ENCODE measurements around the gene ROCK2.
A peak's percentile ranks its signal among the peaks of the same experiment; 100 is the strongest.
"Not testable (repeated sequence)": the region's sequence is repeated elsewhere in the genome, so short reads cannot be mapped to it uniquely, and the experiment has no call there.

Gene ROCK2

DNA sequence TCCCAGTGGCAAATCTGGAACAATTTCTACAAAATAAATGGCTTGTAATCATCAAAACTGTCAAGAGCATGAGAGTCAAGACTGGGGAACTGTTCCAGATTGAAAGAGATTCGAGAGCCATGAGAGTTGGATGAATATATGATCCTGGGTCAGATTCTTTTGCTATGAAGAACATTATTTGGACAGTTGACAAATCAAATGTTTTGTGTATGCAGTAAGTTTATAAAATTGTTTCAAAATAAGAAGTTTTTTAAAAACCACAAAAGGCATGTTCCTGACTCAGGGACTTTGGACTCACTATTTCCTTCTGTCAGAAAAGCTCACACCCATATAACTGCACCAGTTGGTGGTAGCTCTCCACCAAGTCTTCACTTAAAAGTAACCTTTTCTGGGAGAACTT is 38.5 kb downstream of the ROCK2 start:
- peak; percentile 79 for DNase-seq

DNA sequence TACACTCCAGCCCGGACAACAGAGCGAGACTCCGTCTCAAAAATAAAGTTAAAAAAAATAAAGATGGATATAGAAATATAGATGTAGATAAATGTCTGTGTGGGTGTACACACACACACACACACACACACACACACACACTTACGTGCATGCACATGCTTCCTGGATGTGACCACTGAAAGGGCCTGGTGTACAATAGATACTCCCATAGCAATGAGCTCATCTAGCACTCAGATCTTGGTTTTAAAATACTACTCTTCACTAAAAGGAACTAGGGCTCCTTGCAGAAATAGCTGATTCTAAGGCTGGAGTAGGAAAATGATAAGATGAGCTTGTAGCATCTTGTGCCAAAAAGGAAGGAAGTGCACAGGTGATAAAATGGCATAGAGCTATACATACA is 39.1 kb downstream of the ROCK2 start:
- peak; percentile 37 for DNase-seq

DNA sequence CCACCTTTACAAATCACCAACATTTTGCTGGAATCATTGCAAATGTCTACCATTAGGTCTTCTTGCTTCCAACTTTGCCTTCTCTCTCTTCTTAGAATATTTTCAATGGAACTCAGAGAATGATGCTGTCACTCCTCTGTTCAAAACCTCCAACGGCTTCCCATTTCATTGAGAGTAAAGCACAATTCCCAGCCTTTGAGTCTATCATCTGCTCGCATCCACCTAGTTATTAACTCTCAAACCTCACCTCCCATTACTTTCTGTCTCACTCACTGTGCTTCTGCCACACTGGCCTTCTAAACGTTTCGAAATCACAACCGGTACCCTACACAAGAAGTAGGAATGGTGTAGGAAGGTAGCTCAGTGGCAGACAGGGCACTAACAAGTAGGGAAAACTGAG is 40.0 kb downstream of the ROCK2 start:
- no peak for DNase-seq

DNA sequence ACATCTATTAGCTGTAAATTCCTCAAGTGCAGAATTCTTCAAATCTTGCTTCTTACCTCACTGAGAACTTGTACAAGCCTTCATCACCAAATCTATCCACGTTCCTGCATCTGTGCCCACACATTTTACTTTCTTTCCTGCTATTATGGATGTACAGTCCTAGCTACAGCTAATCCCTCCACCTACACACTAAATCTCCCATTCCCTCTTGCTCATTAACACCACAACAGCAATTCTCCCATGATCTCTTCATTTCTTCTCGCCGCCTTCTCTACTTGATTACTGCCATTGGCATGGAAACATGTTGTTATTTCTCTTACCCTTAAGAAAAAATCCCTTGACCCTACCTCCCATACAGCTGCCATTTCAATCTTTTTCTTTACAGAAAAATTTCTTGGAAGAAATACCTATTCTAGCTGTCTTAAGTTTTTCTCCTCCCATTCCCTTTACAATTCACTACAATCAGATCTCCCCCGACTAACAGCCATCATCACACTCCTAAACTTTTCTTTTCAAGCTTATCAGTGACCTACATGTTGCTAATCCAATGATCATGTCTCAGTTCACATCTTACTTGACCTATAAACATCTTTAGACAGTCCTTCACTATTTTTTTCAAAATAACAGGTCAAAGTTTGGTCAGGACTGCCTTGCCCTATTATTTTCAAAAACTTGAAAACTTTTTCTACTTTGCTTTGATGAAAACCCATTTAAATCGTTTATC is 41.0 kb downstream of the ROCK2 start:
- DNase-seq: no peak

DNA sequence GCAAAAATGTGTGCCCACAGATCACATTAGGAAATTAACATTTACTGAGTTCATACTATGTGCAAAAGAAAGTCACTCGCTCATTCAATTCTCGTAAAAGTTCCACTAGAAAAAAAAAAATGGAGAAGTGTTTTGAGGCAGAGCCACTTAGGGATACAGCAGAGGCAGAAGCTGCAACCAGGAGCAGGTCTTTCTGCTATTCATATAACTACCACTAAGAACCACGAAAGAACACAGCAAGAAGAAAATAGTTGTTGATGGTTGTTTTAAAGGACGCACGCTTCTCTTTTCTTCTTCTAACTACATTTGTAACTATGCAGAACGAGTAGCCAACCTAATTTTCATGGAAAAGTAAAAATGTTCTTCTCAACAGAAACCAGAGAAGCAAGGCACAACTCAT is 45.0 kb downstream of the ROCK2 start:
- DNase-seq: no peak

DNA sequence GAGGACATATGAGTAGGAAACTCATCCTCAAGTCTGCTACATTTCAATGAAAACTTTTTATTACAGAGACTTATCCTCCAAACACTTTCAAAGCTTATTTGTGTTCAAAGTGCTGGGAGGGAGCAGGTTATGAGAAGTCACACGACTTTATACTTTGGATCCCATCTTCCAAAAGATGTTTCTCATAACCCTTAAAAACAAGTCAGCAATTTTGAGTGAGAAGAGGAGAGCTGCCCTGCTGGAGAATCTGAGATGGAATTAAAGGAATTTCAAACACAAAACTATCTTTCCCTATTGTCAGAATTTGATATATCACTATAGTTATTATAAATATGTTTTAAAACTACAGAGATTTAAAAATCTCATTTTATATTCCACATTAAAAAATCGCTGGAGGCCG is 45.8 kb downstream of the ROCK2 start:
- DNase-seq: no peak

DNA sequence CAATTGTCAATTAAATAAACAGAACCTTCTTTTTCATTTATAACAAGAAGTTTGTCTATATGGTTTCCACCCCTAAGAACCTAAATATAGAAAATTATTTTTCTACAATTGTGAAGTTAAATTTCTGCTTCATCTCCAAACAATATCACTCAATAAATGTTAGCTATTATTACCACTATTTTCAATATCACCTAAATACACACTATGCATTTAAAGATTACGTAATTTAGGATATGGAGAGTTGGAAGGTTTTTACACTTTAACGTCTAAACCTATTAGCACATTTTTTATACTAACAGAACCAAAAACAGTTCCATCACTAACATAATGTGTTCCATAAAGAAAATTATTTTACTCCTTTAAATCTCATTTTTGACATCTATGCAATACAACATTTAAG is 48.0 kb downstream of the ROCK2 start:
- DNase-seq: no peak

DNA sequence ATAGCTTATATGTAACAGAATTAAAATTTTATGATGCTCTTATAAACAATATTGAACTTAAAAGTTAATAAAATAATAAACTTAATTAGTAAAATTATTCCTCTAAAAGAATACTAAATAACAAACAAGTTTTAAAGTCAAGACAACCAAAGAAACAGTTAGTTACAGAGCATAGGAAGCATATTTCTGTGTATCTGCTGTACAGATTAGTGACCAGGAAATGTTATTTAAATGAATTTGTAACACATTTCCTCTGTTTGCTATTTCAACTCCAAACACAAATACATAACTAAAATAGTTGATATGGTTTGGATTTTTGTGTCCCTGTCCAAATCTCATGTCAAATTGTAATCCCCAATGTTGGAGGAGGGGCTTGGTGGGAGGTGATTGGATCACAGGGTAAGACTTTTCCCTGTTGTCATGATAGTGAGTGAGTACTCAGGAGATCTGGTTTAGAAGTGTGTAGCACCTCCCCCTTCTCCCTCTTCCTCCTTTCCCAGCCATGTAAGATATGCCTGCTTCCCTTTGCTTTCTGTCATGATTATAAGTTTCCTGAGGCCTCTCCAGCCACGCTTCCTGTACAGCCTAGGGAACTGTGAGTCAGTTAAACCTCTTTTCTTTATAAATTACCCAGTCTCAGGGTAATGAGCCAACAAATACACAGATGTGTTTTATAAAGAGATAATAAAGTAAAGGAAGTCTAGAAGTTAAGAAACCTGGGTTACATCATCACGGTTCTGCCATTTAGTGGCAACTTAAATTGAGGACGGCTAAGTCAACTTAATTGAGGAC is 51.8 kb downstream of the ROCK2 start:
- DNase-seq: peak; percentile 12

DNA sequence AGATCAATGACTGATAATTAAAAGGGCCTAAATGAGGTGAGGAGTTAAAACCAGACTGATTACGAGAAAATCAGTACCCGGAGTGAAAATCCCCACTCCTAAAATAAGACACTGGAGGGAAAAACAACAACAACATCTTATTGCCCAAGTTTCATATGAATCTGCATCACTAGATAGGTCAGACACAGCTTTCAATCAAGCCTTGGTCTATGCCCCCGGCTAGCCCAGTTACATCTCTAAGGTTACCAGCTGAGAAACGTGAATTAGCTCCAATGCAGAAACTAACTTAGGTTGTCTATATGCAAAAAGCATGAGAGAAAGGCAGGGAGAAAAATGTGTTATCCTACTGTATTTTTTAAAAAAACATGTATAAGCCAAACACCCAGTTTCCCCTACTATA is 53.7 kb downstream of the ROCK2 start:
- no peak for DNase-seq

DNA sequence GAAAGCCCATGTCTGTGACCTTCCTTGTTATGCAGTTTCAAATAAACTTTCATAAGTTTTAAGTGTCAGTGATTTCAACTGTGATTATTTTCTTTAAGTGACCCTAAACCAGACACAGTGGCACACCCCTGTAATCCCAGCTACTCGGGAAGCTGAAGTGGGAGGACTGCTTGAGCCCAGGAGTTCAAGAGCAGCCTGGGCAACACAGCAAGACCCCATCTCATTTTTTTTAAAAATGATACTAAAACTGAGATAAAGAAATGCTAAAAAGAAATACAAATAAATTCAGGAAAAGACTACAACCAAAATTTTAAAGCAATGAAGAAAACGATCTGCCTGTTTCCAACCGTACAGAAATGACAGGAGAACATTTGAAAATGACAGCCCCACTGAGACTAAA is 54.2 kb downstream of the ROCK2 start:
- no peak for DNase-seq

DNA sequence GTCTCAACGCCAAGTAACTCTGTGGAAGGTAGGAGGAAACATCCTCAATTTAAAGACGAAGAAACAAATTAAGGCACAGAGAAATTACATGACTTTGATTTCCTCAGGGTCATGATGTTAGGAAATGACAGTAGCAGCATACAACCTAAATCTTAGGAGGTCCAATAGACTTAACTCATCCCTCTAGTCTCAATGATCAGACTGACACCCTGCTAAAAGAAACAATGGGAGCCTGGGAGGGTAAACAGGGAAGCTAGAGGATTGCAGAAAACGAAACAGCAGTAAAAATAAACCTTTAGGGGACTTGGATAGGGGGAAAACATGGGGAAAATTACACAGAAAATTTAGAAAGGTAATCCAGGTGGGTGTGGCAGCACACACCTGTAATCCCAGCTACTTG is 56.0 kb downstream of the ROCK2 start:
- no peak for DNase-seq

DNA sequence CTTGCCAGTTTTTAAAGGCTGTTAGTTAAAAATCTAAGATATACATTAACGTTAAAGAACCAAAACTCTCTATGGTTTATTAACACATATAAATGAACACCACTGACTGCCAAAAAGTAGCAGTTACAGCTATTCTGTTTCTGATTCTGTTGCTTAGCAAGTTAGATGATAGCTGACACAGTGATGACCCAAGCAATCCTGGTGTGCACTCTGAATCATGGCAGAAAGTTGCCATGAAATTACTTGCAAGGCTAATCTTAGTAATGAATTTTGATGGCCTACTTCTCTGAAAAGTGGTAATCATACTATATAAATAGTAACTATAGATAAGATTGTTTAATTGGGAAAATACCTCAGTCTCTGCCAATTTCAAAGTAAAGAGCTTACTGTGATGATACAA is 57.7 kb downstream of the ROCK2 start:
- no peak for DNase-seq

DNA sequence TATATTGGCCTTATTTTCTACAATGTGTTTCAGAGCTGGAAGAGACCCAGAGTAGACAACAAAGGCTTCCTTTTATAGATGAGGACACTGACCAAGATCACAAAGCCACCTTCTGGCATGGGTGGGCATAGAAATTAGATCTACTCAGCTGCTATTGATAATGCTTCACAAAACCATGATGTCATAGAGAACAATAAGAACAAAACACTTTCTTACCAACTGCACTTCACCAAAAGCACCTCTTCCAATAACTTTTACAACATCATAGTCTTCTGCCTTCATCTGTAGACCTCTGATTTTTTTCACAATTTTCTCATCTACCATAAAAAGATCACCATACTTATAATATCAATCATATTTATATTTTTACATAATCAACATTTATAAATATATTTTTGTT is 58.1 kb downstream of the ROCK2 start:
- DNase-seq: no peak

DNA sequence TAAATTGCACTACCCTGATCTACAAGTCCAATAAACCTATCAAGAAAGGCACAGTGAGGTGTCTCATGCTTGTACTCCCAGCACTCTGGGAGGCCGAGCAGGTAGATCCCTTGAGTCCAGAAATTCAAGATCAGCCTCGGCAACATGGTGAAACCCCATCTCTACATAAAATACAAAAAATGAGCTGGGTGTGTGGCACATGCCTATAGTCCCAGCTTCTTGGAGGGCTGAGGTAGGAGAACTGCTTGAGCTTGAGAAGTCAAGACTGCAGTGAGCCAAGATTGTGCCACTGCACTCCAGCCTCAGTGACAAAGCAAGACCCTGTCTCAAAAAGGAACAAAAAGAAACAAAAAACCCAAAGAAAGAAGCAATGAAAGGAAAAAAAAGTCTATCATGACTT is 58.9 kb downstream of the ROCK2 start:
- DNase-seq: no peak

DNA sequence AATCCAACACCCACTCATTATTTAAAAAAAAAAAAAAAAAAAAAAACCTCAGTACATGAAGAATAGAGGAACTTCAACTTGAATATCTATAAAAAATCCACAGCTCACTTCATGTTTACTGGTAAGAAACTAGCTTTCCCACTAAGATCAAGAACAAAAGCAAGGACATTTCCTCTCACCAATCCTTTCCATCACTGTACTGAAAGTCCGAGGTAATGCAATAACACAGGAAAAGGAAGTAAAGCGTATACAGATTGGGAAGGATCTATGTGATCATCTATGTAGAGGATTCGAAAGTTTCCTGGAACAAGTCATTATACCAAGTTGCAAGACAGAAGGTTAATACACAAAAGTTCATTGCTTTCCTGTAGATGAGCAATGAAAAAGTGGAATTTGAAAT is 63.2 kb downstream of the ROCK2 start:
- DNase-seq: no peak

DNA sequence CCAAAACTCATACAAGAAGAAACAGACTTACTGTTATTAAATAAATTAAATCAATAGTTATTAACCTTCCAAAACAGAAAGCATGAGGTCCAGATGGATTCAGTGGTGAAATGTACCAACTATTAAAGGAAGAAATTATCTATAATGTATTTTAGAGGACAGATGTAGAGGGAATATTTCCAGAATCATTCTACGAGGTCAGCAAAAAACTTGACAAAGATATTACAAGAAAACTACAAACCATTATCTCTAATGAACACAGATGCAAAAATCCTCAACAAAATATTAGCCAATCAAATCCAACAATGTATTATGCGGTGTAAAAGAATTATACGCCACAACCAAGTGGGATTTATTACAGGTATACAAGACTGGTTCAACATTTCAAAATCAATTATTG is 63.7 kb downstream of the ROCK2 start:
- DNase-seq: no peak

DNA sequence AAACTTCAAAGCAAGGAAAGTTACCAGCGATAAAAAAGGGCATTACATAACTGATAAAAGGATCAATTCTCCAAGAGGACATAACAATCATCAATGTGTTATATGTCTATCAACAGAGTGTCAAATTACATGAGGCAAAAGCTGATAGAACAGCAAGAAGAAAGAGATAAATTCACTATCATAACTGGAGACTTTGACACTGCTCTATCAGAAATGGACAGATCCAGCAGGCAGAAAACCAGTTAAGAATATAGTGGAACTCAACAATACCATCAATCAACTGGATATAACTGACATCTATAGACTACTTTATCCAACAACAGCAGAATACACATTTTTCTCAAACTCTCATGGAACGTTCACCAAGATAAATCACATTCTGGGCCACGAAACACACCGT is 65.0 kb downstream of the ROCK2 start:
- DNase-seq: no peak

DNA sequence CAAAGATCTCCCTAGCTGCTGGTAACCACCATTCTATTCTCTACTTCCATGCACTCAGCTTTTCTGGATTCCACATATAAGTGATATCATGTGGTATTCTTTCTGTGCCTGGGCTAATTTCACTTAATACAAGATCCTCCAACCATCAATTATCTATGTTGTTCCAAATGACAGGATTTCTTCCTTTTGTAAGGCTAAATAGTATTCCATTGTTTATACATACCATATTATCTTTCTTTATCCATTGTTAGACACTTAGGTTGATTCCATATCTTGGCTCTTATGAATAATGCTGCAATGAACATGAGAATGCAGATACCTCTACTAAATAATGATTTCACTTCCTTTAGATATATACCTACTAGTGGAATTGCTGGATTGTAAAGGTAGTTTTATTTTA is 66.2 kb downstream of the ROCK2 start:
- no peak for DNase-seq

DNA sequence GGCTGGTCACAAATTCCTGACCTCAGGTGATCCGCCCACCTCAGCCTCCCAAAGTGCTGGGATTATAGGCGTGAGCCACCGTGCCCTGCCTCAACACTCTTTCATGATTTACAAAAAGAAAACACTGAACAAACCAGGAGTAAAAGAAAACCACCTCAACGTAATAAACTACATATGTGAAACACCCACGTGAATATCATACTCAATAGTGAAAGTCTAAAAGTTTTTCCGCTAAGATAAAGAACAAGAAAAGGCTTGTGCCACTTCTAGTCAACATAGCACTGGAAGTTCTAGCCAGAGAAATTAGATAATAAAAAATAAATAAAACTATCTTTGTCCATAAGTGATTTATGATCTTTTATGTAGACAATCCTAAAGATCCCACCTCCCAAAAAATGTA is 68.5 kb downstream of the ROCK2 start:
- no peak for DNase-seq

DNA sequence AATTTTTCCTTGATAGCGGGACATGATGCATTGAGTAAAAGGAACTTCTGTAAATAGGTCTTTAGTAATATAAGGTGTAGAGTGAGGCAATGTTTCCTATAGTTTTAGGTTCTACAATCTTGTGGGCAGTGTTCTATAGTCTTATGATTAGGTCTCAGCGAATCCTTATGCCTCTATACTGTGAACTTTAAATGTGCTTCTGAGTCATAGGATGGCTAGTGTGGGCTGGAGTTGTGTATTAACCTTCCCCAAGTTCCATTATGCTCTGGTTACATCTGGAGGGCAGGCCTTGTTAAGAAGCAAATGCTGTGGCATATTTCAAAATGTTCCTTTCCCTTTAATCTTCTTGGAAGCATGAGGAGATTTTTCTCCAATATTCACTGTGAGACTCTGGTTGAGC is 73.5 kb downstream of the ROCK2 start:
- no peak for DNase-seq

DNA sequence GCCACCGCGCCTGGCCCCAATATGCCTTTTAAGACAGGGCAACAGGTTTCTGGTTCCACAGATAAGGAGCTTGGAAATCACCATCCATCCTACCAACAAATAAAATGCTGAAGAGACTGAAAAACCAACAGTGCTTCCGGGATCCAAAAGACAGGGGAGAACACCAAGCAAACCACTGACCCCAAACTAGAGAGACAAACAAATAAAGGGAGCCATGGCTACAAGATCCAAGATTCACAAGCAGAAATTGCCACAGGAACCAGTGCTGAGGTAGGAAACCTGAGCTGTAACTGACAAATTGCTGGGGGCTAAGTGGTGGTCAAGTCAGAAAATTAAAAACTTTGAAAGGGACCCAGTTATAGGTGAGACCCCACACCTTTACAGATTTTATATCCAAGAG is 76.5 kb downstream of the ROCK2 start:
- no peak for DNase-seq

DNA sequence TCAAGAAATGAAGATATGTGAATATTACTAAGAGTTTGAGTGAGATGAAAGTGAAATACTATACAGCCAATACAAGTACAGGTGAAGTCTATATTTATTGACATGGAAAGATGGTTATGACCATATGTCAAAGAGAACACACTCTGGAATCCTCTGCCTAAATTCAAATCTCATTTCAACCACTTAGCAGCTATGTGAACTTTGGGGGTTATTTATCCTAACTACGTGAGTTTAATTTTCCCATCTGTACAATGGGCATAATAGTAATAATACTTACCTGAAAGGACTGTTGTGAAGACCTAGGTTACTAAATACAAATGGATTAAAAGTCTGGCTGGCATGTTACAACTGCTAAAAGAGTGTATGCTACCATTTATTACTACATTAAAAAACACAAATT is 79.6 kb downstream of the ROCK2 start:
- DNase-seq: no peak

DNA sequence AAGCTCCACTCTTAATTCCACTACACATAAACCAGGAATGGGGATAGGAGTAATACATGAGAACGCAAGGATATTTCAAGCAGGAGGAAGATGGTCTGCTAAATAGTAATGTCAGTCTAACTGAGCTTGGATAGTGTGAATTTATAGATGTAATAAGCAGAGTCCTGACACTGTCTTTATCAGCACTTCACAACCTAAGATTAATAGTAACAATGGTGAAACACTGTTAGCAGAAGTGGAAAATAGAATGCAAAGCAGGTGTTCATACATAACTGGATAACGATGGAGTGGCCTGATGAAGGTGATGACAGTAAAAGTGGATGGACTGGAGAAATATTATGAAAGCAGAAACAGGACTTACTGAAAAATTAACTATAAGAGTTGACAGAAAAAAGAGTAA is 80.4 kb downstream of the ROCK2 start:
- DNase-seq: no peak

DNA sequence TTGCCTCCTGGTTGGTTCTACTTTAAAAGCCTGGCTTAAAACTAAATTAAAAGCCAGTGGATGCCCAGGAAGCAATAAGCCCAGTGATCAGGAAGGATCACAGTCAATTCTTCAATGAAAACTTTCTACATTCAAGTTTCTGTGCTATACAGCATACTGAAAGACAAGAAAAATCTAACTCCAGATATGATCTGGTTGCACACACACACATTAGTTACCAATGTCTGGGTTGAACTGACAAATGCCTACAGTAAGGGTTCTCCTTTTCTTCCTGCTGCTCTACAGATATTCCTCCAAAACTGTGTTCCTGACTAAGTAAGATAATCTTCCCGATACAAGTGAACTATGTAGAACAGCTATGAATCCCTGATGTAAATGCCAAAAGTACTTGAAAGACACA is 81.3 kb downstream of the ROCK2 start:
- DNase-seq: no peak

DNA sequence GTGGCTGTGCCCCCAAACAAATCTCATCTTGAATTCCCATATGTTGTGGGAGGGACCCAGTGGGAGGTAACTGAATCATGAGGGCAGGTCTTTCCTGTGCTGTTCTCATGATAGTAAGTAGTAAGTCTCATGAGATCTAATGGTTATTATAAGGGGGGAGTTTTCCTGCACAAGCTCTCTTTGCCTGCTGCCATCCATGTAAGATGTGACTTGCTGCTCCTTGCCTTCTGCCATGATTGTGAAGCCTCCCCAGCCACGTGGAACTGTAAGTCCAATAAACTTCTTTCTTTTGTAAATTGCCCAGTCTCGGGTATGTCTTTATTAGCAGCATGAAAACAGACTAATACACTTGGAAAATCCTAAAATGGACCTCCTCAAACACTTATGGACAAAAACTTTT is 82.0 kb downstream of the ROCK2 start:
- DNase-seq: not testable (repeated sequence)
